Testis (tissue), 2 donors: ENCODE results near the gene MACROD2.

Source experiments
- CTCF ChIP-seq, 3 experiments: fragments of 450-650 bp in 2 of 3; fragments of 200-600 bp in 1 of 3; sonication (generic) in 1 of 3; IDR thresholded peaks; one replicate each; pipeline ENCODE4 v1.5.1; 2016 to 2019; ENCODE audit warnings: antibody characterized with exemption in 3 of 3, mild to moderate bottlenecking in 2 of 3, moderate library complexity in 1 of 3
- POLR2A ChIP-seq: fragments of 450-650 bp; IDR thresholded peaks from one replicate; pipeline ENCODE4 v1.6.1; 2017; ENCODE audit warnings: antibody characterized with exemption, mild to moderate bottlenecking, moderate library complexity

DNA sequence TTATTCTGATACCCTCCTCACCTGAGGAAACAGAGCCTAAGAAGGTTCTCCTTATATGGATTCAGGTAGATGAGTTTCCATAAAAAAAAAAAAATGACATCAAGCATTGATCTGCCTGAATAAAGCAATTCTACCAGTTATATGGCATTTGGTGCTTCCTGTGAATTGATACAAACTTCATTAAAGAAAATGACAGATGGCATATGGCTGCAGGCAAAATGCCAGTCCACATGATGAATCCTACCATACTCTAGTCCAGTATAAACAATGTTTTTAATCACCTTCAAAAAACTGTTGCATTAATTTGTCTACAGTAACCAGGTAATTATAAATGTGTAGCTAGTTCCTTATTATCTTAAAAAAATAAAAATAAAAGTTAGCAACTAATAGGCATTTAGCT lies 901.3 kb downstream of the MACROD2 start:
- TF ChIP-seq CTCF (IDR thresholded peaks at IDR 0.05) (no peak), POLR2A (no peak)
